GM12891 (cell line): ENCODE data around the gene FOXA3.

Source experiments
- PAX5 ChIP-seq: IDR thresholded peaks from 2 replicates; pipeline ENCODE4 v1.6.1; 2011; ENCODE audit warnings: low read length, moderate library complexity, mild to moderate bottlenecking; ENCODE audit not compliant: insufficient read depth, severe bottlenecking
- POLR2A ChIP-seq: IDR thresholded peaks from 2 replicates; pipeline ENCODE4 v1.6.1; 2011; ENCODE audit warnings: low read depth, low read length, control low read depth
- POLR2AphosphoS5 ChIP-seq: IDR thresholded peaks from 2 replicates; pipeline ENCODE4 v1.6.1; 2011; ENCODE audit warnings: low read depth, low read length, control low read depth
- POU2F2 ChIP-seq: IDR thresholded peaks from 2 replicates; pipeline ENCODE4 v1.6.1; 2011; ENCODE audit warnings: low read depth, mild to moderate bottlenecking, control low read depth, low read length, moderate library complexity
- SPI1 ChIP-seq: IDR thresholded peaks from 2 replicates; pipeline ENCODE4 v1.6.1; 2011; ENCODE audit warnings: low read depth, low read length, control low read depth
- TAF1 ChIP-seq: IDR thresholded peaks from 2 replicates; pipeline ENCODE4 v1.6.1; 2011; ENCODE audit warnings: low read depth, low read length, control low read depth

DNA sequence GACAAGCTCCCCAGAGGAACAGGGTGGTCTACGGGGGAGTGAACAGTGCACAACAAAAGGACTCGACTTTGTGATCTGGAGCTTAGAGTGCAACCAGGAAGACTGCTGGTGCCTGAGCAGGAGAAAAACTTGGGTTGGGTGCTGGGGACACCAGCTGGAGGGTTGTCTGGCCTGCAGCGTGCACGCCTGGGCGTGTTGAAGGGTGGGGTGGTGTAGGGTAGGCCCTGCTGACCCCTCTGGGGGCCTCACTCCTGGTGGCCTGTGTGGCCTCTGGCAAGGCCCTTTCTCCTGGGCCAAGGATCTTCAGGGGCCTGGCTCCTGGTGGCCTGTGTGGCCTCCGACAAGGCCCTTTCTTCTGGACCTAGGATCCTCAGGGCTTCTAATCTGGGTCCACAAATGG is 44.4 kb upstream of the FOXA3 start:
- TF ChIP-seq POLR2A (no peak), TAF1 (no peak), POLR2AphosphoS5 (no peak), SPI1 (no peak), POU2F2 (no peak), PAX5 (no peak)
